Eye (tissue), 1 donor: Measurements from ENCODE around the gene NKAIN2.

Experiments
- DNase-seq: peaks from one replicate; pipeline ENCODE4 v3.0.0-alpha.2; 2015

Gene NKAIN2

GRCh38 chr6:123803504-123804013, at the start of gene NKAIN2:
Gene NKAIN2, plus strand, starts transcription at chr6:123803865.
- no peak for DNase-seq

- DNase-seq: no peak
These were observed 44.2 kb upstream of the NKAIN2 start for GRCh38 chr6:123759472-123759871.

- no peak for DNase-seq
These were observed 39.8 kb upstream of the NKAIN2 start for GRCh38 chr6:123763904-123764303.

GRCh38 chr6:123764722-123765121, 38.9 kb upstream of the NKAIN2 start:
- DNase-seq: no peak

GRCh38 chr6:123768921-123769320, 34.7 kb upstream of the NKAIN2 start:
- DNase-seq: no peak

- no peak for DNase-seq
These were observed 34.2 kb upstream of the NKAIN2 start for GRCh38 chr6:123769431-123769830.

GRCh38 chr6:123770247-123770949, 33.3 kb upstream of the NKAIN2 start:
- DNase-seq: no peak

- DNase-seq: no peak
These were observed 32.5 kb upstream of the NKAIN2 start for GRCh38 chr6:123771126-123771525.

GRCh38 chr6:123777563-123777962, 26.1 kb upstream of the NKAIN2 start:
- peak; percentile 20 for DNase-seq

GRCh38 chr6:123780021-123780420, 23.6 kb upstream of the NKAIN2 start:
- DNase-seq: peak; percentile 18

- no peak for DNase-seq
These were observed 19.3 kb upstream of the NKAIN2 start for GRCh38 chr6:123784330-123784729.

GRCh38 chr6:123785039-123785438, 18.6 kb upstream of the NKAIN2 start:
- DNase-seq: no peak

GRCh38 chr6:123788319-123788718, 15.3 kb upstream of the NKAIN2 start:
- no peak for DNase-seq

- no peak for DNase-seq
These were observed 9.5 kb upstream of the NKAIN2 start for GRCh38 chr6:123794190-123794589.

GRCh38 chr6:123794799-123795198, 8.9 kb upstream of the NKAIN2 start:
- DNase-seq: no peak

GRCh38 chr6:123801067-123801466, 2.6 kb upstream of the NKAIN2 start:
- no peak for DNase-seq

GRCh38 chr6:123802351-123802696, 1.3 kb upstream of the NKAIN2 start:
- no peak for DNase-seq

- peak; percentile 95 for DNase-seq
These were observed 765 bp upstream of the NKAIN2 start for GRCh38 chr6:123802697-123803503.

- peak; percentile 85 for DNase-seq
These were observed 535 bp downstream of the NKAIN2 start for GRCh38 chr6:123804014-123804786.

- no peak for DNase-seq
These were observed 1.3 kb downstream of the NKAIN2 start for GRCh38 chr6:123804787-123805540.

- DNase-seq: no peak
These were observed 2.3 kb downstream of the NKAIN2 start for GRCh38 chr6:123805921-123806320.

GRCh38 chr6:123806561-123806960, 2.9 kb downstream of the NKAIN2 start:
- no peak for DNase-seq

- peak; percentile 40 for DNase-seq
These were observed 4.9 kb downstream of the NKAIN2 start for GRCh38 chr6:123808556-123808955.
